22Rv1 (cell line): Measurements from ENCODE around the gene TENM4.

Source experiments
- H3K27ac ChIP-seq: fragments of 450-650 bp; 2 replicates; pipeline ENCODE4 v1.5.1; 2017
- ZFX ChIP-seq: fragments of 450-650 bp; IDR thresholded peaks from 2 replicates; pipeline ENCODE4 v1.6.1; 2017; ENCODE audit warnings: antibody characterized with exemption, borderline replicate concordance
- TF ChIP-seq, protein P1 (sequence below): fragments of 450-650 bp; IDR thresholded peaks from 2 replicates; pipeline ENCODE4 v1.5.1; 2017; ENCODE audit warnings: mild to moderate bottlenecking

The TENM4 gene

GRCh38 chr11:79465160-79465559, 24.3 kb upstream of the TENM4 start:
- no peak for TF ChIP-seq ZFX
- TF ChIP-seq, protein P1, sequence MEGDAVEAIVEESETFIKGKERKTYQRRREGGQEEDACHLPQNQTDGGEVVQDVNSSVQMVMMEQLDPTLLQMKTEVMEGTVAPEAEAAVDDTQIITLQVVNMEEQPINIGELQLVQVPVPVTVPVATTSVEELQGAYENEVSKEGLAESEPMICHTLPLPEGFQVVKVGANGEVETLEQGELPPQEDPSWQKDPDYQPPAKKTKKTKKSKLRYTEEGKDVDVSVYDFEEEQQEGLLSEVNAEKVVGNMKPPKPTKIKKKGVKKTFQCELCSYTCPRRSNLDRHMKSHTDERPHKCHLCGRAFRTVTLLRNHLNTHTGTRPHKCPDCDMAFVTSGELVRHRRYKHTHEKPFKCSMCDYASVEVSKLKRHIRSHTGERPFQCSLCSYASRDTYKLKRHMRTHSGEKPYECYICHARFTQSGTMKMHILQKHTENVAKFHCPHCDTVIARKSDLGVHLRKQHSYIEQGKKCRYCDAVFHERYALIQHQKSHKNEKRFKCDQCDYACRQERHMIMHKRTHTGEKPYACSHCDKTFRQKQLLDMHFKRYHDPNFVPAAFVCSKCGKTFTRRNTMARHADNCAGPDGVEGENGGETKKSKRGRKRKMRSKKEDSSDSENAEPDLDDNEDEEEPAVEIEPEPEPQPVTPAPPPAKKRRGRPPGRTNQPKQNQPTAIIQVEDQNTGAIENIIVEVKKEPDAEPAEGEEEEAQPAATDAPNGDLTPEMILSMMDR: no peak

GRCh38 chr11:79461666-79462645, 21.1 kb upstream of the TENM4 start:
- no peak overlapping the region for H3K27ac ChIP-seq
- TF ChIP-seq ZFX: no peak
- TF ChIP-seq, protein P1: no peak

More at GRCh38 chr11:79465160-79465559, 24.3 kb upstream of the TENM4 start:
- H3K27ac ChIP-seq: no peak overlapping the region

DNA sequence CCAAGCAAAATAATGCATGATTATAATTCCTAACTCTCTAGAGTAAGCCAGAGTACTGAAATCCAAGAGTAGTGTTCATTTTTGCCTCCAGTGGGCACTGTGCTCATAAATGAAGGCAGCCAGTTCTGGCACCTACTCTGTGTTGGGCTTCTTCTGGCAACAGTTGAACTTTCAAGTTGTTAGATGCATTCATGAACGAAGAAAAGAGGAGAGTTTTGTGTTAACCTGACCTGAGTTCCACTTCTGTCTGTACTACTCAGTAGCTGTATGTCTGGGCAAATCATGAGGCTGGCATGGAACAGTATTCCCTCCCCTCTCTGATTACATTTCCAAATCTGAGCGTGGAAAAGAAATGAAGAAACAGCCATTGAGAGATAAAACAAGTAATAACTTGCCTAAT, 20.3 kb upstream of the TENM4 start:
- TF ChIP-seq, protein P1: peak; percentile 68
- no peak for TF ChIP-seq ZFX
- H3K27ac ChIP-seq: no peak overlapping the region

DNA sequence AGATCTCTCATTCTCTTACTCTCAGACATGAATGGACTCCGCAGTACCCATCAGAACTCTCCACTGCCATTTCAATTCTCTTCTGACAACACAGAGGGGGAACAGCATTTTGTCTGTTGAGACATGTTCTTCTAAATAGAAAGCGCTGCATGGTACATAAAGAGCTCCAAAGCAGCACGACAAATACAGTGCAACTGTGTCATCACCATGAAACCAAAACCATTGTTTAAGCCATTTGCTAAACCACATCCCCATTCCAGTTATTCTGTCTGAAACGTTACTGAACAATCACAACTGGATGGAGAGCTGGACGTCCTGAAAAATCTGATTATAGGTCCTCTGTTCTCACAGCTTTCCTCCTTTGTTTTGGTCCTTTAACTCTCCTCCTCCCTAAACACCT, 17.9 kb upstream of the TENM4 start:
- H3K27ac ChIP-seq: no peak overlapping the region
- TF ChIP-seq, protein P1: no peak
- no peak for TF ChIP-seq ZFX

DNA sequence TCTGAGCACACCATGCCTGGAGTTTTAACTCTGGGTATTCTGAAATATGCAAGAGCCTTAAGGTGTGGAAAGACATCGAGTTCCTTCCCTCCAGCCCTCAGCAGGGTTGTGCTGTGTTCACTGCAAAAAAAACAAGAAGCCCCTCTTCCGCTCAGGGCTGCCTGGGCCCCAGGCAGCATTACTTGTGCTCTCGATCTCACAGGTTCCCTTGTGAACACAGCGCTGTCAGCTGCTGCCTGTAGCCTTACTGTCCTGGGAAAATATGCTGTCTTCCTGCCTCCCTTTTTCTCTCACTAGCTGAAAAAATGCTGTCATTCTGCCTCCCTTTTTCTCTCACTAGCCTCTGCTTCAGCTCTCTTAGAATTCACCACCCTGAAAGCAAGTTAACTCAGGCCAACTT, 15.7 kb upstream of the TENM4 start:
- H3K27ac ChIP-seq: no peak overlapping the region
- TF ChIP-seq ZFX: no peak
- TF ChIP-seq, protein P1: no peak

- TF ChIP-seq ZFX: no peak
- TF ChIP-seq, protein P1: no peak
- H3K27ac ChIP-seq: no peak overlapping the region
Observed at GRCh38 chr11:79453617-79454016, 12.8 kb upstream of the TENM4 start.

- H3K27ac ChIP-seq: no peak overlapping the region
Observed at GRCh38 chr11:79449040-79449439, 8.2 kb upstream of the TENM4 start.

More at GRCh38 chr11:79449040-79449439, 8.2 kb upstream of the TENM4 start:
- TF ChIP-seq, protein P1: no peak
- TF ChIP-seq ZFX: no peak
